ENCODE results near the gene ZNF467.

Gene ZNF467

DNA sequence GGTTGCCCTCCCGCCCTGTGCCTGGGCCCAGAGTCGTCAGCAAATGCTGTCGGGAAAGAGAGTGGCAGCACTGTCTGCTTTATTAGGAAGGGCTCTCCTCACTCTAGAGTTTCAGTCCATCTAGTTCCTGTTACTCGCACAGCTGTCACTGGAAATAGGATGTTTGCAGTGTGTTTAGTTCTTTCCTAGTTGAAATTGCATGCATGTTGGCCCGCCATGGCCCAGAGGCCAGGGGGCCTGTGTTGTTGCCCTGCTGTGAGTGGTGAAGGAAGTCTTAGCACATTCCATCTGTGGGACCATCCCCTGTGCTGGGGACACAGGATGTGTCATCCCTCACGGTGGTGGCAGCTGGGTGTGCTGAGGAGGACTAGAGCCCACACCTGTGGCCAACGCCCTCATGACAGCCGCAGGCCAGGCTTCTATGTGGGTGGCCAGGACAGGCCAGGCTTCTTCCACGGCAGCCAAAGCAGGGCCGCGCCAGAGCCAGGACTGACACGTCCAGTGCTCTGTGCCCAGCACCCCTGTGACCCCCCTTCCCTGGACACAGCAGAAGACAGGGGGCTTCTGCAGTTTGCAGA, 45.4 kb downstream of the ZNF467 start:
- no peak for DNase-seq (ENCODE audit: low spot score)

DNA sequence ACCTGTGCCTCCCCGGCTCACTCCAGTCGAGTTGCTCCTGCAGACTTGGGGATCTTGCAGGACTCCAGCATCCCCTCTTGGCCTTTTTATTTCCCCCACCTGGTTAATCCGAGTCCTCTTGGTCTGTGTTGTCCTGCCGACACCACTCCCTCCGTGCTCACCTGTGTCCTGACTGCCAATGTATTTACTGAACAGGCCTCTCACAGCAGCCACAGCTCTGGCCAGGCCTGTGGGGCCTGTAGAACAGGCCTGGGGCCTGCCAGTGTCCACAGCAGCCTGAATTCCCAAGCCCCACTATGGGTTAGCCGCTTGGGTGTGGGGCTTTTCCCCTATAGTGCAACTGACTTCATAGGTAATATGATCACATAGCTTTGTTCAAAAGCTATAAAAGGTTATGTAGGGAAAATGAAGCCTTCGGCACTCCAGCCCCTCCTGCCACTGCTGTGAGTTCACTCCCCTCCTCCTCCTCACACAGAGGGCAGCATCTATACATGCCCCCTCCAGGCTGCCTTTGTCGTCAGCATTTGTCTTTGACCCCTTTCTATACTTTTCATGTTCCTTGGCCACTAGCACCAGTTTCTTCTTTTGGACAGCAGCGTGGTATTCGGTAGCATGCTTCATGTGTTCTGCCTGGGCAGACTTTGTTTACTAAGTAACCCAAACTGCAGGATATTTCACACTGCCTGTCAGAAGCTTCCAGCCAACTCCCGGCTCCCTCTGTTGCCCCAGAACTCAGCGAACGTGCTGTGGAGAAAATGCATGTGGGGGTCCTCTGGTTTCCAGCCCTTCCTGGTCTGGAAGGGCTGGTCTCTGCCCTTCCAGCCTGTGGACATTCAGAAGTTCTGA, 46.1 kb downstream of the ZNF467 start:
- DNase-seq (ENCODE audit: low spot score): no peak

GRCh38 chr7:149725916-149726315, 47.5 kb downstream of the ZNF467 start:
- no peak for DNase-seq (ENCODE audit: low spot score)

GRCh38 chr7:149725426-149725821, 48.0 kb downstream of the ZNF467 start:
- DNase-seq (ENCODE audit: low spot score): no peak

GRCh38 chr7:149724661-149725425, 48.5 kb downstream of the ZNF467 start:
- DNase-seq (ENCODE audit: low spot score): no peak

DNA sequence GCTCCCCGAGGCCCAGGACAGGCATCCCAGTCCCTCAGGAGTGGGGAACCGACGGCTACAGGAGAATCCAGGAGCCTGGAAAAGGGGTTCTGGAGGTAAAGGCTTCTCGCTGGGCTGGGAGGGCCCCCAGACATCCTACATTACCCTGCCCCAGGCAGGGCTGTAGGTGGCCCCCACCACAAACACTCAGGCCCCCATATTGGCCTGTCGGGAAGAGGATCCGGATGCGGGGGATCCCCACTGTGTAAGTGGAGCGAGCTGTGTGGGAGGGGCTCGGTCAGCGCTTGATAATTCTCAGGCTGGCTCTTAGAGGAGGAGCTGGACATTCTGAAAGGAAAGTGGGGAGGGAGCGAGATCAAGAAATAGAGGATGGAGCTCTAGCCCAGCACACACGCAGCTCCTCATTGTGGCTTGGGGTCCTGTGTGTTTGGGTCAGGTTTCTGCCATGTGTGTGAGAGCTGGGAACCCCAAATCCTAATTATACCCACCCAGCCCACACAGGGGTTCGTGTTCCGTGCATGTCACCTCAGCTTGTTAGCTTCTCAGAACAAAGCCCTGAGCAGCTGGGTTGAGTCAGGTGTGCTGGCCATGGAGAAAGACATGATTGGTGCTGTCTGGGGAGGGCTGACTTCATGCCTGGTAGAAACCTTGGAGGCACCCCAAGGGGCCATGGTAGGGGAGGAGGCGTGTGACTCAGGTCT, 49.4 kb downstream of the ZNF467 start:
- no peak for DNase-seq (ENCODE audit: low spot score)

- DNase-seq (ENCODE audit: low spot score): no peak
Observed at GRCh38 chr7:149723082-149723767, 50.2 kb downstream of the ZNF467 start.

- no peak for DNase-seq (ENCODE audit: low spot score)
Observed at GRCh38 chr7:149722356-149722957, 50.9 kb downstream of the ZNF467 start.

GRCh38 chr7:149721084-149721601, 52.2 kb downstream of the ZNF467 start:
- no peak for DNase-seq (ENCODE audit: low spot score)

DNA sequence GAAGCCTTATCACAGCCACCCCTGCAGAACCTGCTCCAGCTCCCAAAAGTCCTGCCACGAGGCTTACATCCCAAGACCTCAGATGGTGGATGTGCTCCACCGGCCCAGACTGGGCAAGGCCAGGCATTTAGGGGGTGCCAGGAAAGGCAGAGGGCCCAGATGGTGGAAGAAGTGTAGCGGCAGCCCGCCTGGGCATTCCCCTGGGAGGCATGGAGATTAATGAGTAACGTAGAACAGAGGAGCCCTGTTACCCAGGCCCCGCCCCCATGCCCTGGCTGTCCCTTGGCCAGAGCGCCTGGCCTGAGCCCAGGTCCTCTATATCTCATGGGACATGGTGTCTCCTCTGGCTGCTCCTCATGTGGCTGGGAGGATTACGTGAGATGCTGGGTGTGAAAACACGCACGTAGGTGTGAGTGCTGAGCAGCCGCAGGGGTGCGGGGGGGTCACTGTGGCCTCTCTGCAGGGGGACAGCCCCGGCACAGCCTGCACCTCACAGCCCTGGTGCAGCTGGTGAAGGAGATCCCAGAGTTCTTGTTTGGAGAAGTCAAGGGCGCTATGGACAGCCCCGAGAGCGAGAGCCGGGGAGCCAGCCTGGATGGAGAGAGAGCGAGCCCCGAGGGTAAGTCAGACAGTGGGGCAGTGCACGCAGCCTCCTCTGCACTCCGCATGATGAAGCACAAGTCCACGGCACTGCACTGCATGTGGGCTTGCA, 52.9 kb downstream of the ZNF467 start:
- DNase-seq (ENCODE audit: low spot score): no peak

DNA sequence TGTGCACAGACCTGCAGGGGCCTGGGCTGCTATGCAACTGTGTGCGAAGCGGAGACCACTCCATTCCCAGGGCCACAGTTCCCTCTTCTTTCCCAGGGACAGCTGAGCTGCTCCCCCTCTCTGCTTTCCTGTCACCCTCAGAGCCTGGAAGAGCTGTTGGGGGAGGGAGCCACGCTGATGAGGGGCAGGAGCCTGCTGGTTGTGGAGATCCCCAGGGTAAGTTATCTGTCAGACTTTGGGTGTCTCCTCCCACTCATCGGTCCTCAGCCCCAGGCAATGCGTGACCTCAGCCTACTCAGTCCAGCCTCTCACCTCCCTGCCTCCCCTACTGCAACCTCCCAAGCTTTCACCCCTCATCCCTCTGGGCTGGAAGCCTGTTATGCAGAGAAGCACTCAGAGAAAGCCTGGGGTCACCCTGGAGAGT, 53.5 kb downstream of the ZNF467 start:
- DNase-seq (ENCODE audit: low spot score): no peak

GRCh38 chr7:149719050-149719899, 54.1 kb downstream of the ZNF467 start:
- no peak for DNase-seq (ENCODE audit: low spot score)

DNA sequence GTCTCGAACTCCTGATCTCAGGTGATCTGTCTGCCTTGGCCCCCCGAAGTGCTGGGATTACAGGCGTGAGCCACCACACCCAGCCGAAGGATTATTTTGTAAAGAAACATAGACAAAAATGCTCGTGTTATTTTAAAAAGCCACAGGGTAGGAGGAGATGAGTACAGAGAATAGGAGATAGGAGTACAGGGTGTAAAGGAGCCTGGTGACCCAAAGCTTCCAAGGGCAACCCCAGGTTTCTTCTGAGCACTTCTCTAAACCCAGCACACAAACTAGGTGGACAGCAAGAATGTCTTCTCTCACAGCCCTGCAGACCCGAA, 54.7 kb downstream of the ZNF467 start:
- DNase-seq (ENCODE audit: low spot score): no peak

GRCh38 chr7:149717481-149717880, 55.9 kb downstream of the ZNF467 start:
- no peak for DNase-seq (ENCODE audit: low spot score)

DNA sequence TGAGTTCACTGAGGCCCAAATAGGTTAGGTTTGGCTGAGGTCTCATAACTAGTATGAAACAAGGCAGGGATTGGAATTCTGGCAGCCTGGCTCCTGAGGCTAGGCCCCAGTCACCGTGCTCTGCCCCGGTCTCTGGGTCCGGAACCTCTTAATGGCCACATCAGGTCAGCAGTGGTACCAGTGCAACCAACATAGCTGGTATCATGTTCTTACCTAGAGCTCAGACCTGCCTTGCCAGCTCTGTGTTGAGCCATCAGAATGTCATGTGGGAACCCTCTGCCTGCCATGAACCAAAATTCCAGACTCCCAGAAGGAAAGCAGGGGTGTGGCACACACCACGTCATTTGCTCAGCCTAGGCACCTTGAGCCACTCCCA, 56.5 kb downstream of the ZNF467 start:
- DNase-seq (ENCODE audit: low spot score): no peak

- DNase-seq (ENCODE audit: low spot score): no peak
Observed at GRCh38 chr7:149716007-149716931, 57.1 kb downstream of the ZNF467 start.

DNA sequence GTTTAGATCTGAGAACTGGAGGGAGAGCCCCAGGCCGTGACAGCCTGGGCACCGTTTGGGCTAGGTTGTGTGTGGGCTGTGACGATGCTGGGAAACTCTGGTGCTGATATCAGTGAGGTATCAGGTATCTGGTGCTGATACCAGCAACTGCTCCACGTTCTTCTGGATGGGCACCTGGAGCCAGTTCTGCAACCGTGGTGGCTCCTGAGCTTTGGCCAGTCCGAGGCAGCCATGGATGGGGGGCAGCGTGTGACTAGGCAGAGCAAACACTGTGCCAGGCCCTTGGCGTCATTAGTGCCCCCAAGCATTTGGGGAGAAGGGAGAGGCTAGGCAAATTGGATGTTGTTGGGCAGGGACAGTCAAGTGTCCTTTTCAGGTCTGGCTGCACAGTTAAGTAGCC, 57.9 kb downstream of the ZNF467 start:
- no peak for DNase-seq (ENCODE audit: low spot score)

GRCh38 chr7:149714910-149715471, 58.4 kb downstream of the ZNF467 start:
- no peak for DNase-seq (ENCODE audit: low spot score)

Data from NAMALWA (cell line).